ENCODE results near the gene PARL.

Gene PARL

GRCh38 chr3:183782576-183783276 is 102.0 kb downstream of the PARL start:
- no peak overlapping the region for H3K4me3 ChIP-seq (replicated peaks; ENCODE audit: low read depth, low read length)

DNA sequence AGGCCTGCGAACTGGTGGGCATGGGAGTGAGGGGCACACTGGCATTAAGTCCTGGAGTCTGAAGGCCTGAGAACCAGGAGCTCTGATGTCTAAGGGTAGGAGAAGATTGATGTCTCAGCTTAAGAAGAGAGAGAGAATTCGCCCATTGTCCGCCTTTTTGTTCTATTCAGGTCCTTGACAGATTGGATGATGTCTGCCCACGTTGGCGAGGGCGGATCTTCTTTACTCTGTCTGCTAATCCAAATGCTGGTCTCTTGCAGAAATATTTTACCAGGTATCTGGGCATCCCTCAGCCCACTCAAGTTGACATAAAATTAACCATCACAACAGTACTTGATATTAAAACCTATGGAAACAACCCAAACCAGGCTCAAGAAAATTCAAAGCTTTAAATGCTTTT is 103.4 kb downstream of the PARL start:
- TF ChIP-seq, protein P1, sequence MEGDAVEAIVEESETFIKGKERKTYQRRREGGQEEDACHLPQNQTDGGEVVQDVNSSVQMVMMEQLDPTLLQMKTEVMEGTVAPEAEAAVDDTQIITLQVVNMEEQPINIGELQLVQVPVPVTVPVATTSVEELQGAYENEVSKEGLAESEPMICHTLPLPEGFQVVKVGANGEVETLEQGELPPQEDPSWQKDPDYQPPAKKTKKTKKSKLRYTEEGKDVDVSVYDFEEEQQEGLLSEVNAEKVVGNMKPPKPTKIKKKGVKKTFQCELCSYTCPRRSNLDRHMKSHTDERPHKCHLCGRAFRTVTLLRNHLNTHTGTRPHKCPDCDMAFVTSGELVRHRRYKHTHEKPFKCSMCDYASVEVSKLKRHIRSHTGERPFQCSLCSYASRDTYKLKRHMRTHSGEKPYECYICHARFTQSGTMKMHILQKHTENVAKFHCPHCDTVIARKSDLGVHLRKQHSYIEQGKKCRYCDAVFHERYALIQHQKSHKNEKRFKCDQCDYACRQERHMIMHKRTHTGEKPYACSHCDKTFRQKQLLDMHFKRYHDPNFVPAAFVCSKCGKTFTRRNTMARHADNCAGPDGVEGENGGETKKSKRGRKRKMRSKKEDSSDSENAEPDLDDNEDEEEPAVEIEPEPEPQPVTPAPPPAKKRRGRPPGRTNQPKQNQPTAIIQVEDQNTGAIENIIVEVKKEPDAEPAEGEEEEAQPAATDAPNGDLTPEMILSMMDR (IDR thresholded peaks at IDR 0.05; ENCODE audit: insufficient read depth, low read length, poor library complexity, severe bottlenecking) = no peak
- DNase-seq (ENCODE audit: extremely low read depth, insufficient read length) = no peak
- no peaks in the 10 kb centered on the region for H3K27me3 ChIP-seq (replicated peaks; ENCODE audit: control insufficient read depth, insufficient read depth, low read length)
- peaks cover 10% of the 10 kb centered on the region for H3K36me3 ChIP-seq (ENCODE audit: control insufficient read depth, insufficient read depth, low read length)
- H3K4me3 ChIP-seq (replicated peaks; ENCODE audit: low read depth, low read length) = no peak overlapping the region

More at GRCh38 chr3:183782576-183783276, 102.0 kb downstream of the PARL start:
- TF ChIP-seq, protein P1 (IDR thresholded peaks at IDR 0.05; ENCODE audit: insufficient read depth, low read length, poor library complexity, severe bottlenecking) = no peak
- Histone ChIP-seq H3K27me3 (replicated peaks; ENCODE audit: control insufficient read depth, insufficient read depth, low read length) (no peaks in the 10 kb centered on the region), H3K36me3 (ENCODE audit: control insufficient read depth, insufficient read depth, low read length) (peaks cover 11% of the 10 kb centered on the region)
- DNase-seq (ENCODE audit: extremely low read depth, insufficient read length) = no peak

- TF ChIP-seq, protein P1 (IDR thresholded peaks at IDR 0.05; ENCODE audit: insufficient read depth, low read length, poor library complexity, severe bottlenecking) = no peak
- Histone ChIP-seq H3K27me3 (replicated peaks; ENCODE audit: control insufficient read depth, insufficient read depth, low read length) (no peaks in the 10 kb centered on the region), H3K4me3 (replicated peaks; ENCODE audit: low read depth, low read length) (no peak overlapping the region), H3K36me3 (ENCODE audit: control insufficient read depth, insufficient read depth, low read length) (peaks cover 5% of the 10 kb centered on the region)
- no peak for DNase-seq (ENCODE audit: extremely low read depth, insufficient read length)
Measured at GRCh38 chr3:183779896-183780465, 104.7 kb downstream of the PARL start.
